ENCODE measurements around the gene TRPM8.

The TRPM8 gene

GRCh38 chr2:233967164-233967563, 50.0 kb downstream of the TRPM8 start:
- TF ChIP-seq, protein P1, sequence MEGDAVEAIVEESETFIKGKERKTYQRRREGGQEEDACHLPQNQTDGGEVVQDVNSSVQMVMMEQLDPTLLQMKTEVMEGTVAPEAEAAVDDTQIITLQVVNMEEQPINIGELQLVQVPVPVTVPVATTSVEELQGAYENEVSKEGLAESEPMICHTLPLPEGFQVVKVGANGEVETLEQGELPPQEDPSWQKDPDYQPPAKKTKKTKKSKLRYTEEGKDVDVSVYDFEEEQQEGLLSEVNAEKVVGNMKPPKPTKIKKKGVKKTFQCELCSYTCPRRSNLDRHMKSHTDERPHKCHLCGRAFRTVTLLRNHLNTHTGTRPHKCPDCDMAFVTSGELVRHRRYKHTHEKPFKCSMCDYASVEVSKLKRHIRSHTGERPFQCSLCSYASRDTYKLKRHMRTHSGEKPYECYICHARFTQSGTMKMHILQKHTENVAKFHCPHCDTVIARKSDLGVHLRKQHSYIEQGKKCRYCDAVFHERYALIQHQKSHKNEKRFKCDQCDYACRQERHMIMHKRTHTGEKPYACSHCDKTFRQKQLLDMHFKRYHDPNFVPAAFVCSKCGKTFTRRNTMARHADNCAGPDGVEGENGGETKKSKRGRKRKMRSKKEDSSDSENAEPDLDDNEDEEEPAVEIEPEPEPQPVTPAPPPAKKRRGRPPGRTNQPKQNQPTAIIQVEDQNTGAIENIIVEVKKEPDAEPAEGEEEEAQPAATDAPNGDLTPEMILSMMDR (conservative IDR thresholded peaks at IDR 0.05) = no peak
- H3K27ac ChIP-seq = no peak overlapping the region

- no peak overlapping the region for H3K27ac ChIP-seq
- TF ChIP-seq, protein P1 (conservative IDR thresholded peaks at IDR 0.05) = no peak
Observed at GRCh38 chr2:233968556-233968955, 51.4 kb downstream of the TRPM8 start.

- peak overlapping the region; percentile 57; the same call in 1 of the 2 replicates for H3K27ac ChIP-seq
Observed at GRCh38 chr2:233972460-233972859, 55.3 kb downstream of the TRPM8 start.

DNA sequence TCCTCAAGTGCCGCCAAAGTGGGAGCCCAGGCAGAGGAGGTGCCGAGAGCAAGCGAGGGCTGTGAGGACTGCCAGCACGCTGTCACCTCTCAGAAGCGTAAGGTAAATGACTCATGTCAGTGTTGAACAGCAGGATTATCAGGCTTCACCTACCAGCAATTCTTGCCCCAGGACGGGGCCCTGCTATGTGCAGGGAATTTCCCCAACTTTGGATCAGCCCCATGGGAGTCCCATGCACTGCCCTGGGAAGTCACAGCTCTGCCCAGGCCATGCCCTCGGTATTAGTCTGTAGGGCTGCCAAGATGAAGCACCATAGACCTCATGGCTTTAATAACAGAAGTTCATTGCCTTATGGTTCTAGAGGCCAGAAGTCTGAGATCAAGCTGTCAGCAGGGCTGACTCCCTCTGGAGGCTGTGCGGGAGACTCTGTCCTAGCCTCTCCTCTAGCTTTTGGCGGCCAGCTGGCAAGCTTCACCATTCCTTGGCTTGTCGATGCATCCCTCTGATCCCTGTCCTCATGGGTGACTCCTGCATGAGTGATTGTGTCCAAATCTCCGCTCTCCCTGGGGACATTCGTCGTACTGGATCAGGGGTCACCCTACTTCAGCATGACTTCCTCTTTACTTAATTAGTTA, 55.9 kb downstream of the TRPM8 start:
- peak overlapping the region; percentile 57 for H3K27ac ChIP-seq
- TF ChIP-seq, protein P1 (conservative IDR thresholded peaks at IDR 0.05) = no peak

DNA sequence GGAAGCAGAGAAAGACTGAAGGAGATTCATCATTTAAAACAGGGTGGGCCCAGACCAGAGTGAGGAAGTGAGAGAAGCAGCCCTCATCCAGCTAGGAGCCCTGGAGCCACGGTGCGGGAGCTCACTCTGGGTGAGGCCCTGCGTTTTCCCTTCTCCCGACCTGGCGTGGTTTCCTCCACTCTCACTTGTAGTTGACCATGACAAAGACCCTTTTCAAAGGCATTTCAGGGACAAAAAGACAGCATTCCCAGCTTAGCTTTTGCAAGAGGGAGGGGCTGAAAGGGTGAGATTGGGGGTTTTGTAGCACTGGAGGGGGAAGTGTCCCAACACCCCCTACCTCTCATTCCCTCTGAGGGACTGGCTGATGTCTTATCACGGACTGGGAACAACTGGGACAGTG, 56.6 kb downstream of the TRPM8 start:
- TF ChIP-seq, protein P1 (conservative IDR thresholded peaks at IDR 0.05) = no peak
- H3K27ac ChIP-seq = peak overlapping the region; percentile 57

- H3K27ac ChIP-seq = peak overlapping the region; percentile 57
- TF ChIP-seq, protein P1 (conservative IDR thresholded peaks at IDR 0.05) = no peak
Observed at GRCh38 chr2:233974530-233975071, 57.4 kb downstream of the TRPM8 start.

- H3K27ac ChIP-seq = peak overlapping the region; percentile 57
- TF ChIP-seq, protein P1 (conservative IDR thresholded peaks at IDR 0.05) = no peak
Observed at GRCh38 chr2:233976087-233976486, 58.9 kb downstream of the TRPM8 start.

- TF ChIP-seq, protein P1 (conservative IDR thresholded peaks at IDR 0.05) = peak; percentile 70
- H3K27ac ChIP-seq = peak overlapping the region; percentile 57
Observed at GRCh38 chr2:233976690-233977294, 59.6 kb downstream of the TRPM8 start.
